Endothelial cell (in vitro differentiated cells): Measurements from ENCODE around the gene SORCS2. TPM values are rescaled to one million over a fixed set of nuclear protein-coding genes. Genes with fewer than 3 reads are reported as not detected.

Experiments
- DNase-seq: peaks from one replicate; pipeline ENCODE4 v3.0.0; 2021; ENCODE audit warnings: low spot score
- H3K27ac Mint-ChIP-seq: one replicate; pipeline ENCODE4 v1.8.0; 2021; ENCODE audit warnings: mixed read lengths, inconsistent platforms; ENCODE audit not compliant: unreplicated experiment
- H3K27me3 Mint-ChIP-seq: one replicate; pipeline ENCODE4 v1.8.0; 2021; ENCODE audit warnings: mild to moderate bottlenecking, moderate library complexity, mixed read lengths, inconsistent platforms; ENCODE audit not compliant: unreplicated experiment
- H3K36me3 Mint-ChIP-seq: one replicate; pipeline ENCODE4 v1.8.0; 2021; ENCODE audit warnings: mild to moderate bottlenecking, low read depth, mixed read lengths, inconsistent platforms; ENCODE audit not compliant: unreplicated experiment
- H3K4me1 Mint-ChIP-seq: one replicate; pipeline ENCODE4 v1.8.0; 2021; ENCODE audit warnings: mild to moderate bottlenecking, mixed read lengths, inconsistent platforms; ENCODE audit not compliant: unreplicated experiment
- H3K4me3 Mint-ChIP-seq: one replicate; pipeline ENCODE4 v1.8.0; 2021; ENCODE audit warnings: mild to moderate bottlenecking, mixed read lengths, inconsistent platforms; ENCODE audit not compliant: unreplicated experiment
- H3K9me3 Mint-ChIP-seq: one replicate; pipeline ENCODE4 v1.8.0; 2021; ENCODE audit warnings: mixed read lengths, inconsistent platforms; ENCODE audit not compliant: unreplicated experiment
- total RNA-seq: library from RNA; stranded (reverse); fragmentation: NEBNext Ultra II Directional; extraction: Animal tissue kit (Norgen Biotek cat#: 25700); gene quantifications from one replicate; pipeline ENCODE4 v1.2.1, GENCODE V29; 2021; ENCODE audit not compliant: unreplicated experiment
- TF ChIP-seq, protein P1 (sequence below): fragments of 200-600 bp; sonication (generic); IDR thresholded peaks from one replicate; pipeline ENCODE4 v1.5.0; 2021; ENCODE audit warnings: antibody characterized with exemption; ENCODE audit not compliant: unreplicated experiment

Gene SORCS2
- total RNA-seq, 1 donor from 2014 or later, result 1.3 TPM

DNA sequence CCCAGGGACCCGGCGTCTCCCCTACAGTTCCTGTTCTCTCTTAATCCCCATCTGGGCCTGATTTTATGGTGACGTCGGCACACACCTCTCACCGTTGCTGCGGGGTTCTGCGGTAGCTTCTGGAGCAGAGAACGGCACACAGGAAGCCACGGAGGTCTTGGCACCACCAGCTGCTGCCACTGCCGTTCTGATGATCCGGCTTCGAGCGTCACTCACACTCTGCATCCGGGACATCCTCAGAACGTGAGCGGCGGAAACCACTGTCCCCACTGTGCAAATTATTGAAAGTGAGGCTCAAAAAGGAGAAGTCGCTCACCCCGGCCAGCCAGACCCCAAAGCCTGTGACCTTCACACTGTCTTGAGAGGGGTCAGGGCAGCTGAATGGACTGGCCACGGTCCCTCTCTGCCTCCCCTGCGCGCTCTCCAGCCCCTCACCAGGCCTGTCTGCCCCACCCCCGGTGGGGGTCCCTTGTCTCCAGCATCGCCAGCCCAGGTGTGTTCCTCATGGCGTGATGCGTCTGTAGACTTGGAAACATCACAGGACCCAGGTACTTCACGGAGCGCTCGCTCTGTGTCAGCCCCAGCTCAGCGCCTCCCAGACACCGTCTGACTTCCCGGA lies 546.2 kb downstream of the SORCS2 start:
- Mint-ChIP-seq H3K27me3 (peaks cover 6% of the 10 kb centered on the region), H3K27ac (no peak overlapping the region), H3K4me3 (no peak overlapping the region), H3K4me1 (no peaks in the 10 kb centered on the region), H3K36me3 (no peaks in the 10 kb centered on the region), H3K9me3 (no peaks in the 10 kb centered on the region)
- TF ChIP-seq, protein P1, sequence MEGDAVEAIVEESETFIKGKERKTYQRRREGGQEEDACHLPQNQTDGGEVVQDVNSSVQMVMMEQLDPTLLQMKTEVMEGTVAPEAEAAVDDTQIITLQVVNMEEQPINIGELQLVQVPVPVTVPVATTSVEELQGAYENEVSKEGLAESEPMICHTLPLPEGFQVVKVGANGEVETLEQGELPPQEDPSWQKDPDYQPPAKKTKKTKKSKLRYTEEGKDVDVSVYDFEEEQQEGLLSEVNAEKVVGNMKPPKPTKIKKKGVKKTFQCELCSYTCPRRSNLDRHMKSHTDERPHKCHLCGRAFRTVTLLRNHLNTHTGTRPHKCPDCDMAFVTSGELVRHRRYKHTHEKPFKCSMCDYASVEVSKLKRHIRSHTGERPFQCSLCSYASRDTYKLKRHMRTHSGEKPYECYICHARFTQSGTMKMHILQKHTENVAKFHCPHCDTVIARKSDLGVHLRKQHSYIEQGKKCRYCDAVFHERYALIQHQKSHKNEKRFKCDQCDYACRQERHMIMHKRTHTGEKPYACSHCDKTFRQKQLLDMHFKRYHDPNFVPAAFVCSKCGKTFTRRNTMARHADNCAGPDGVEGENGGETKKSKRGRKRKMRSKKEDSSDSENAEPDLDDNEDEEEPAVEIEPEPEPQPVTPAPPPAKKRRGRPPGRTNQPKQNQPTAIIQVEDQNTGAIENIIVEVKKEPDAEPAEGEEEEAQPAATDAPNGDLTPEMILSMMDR, result no peak
- DNase-seq, result no peak

DNA sequence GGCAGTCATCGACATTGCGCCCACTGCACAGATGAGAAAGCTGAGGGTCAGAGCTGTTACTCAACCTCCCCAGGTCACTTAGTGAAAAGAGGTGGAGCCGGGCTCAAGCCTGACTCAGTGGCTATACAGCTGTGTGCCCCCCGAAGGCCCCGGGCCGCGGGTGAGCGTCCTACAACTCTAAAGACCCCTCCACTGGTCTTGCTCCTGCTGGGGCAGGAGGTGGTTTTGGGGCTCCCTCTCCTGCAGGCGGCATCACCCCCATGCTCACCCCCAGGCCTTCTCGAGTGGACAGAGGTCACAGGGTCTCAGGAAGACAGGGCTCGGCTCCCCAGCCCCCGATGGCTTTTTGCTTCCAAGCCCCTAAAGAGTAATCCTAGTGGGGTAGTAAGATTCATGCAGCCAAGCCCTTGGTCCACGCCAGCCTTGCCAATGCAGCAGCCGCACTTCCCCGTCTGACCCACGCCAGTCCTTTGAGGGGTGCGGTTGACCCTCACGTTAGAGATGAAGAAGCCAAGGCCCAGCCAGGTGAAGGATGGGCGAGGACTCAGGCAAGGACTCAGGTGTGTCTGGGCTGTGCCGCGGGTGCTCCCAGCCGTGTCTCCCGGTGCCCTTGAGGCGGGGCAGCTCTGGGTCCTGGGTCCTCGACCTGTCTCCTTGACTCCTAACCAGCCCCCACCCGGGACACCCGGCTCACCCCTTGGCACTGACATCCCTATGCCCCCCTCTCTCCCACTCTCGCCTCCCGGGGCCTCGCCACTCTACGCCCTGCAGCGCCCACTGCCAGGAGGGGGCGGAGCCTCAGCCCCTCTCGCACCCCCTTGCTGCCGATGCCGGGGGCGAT lies 547.0 kb downstream of the SORCS2 start:
- no peaks in the 10 kb centered on the region for H3K9me3 Mint-ChIP-seq
- H3K36me3 Mint-ChIP-seq, result no peaks in the 10 kb centered on the region
- TF ChIP-seq, protein P1, result no peak
- H3K27me3 Mint-ChIP-seq, result peaks cover 4% of the 10 kb centered on the region
- no peak overlapping the region for H3K4me3 Mint-ChIP-seq
- no peak for DNase-seq
- no peak overlapping the region for H3K27ac Mint-ChIP-seq
- no peaks in the 10 kb centered on the region for H3K4me1 Mint-ChIP-seq

DNA sequence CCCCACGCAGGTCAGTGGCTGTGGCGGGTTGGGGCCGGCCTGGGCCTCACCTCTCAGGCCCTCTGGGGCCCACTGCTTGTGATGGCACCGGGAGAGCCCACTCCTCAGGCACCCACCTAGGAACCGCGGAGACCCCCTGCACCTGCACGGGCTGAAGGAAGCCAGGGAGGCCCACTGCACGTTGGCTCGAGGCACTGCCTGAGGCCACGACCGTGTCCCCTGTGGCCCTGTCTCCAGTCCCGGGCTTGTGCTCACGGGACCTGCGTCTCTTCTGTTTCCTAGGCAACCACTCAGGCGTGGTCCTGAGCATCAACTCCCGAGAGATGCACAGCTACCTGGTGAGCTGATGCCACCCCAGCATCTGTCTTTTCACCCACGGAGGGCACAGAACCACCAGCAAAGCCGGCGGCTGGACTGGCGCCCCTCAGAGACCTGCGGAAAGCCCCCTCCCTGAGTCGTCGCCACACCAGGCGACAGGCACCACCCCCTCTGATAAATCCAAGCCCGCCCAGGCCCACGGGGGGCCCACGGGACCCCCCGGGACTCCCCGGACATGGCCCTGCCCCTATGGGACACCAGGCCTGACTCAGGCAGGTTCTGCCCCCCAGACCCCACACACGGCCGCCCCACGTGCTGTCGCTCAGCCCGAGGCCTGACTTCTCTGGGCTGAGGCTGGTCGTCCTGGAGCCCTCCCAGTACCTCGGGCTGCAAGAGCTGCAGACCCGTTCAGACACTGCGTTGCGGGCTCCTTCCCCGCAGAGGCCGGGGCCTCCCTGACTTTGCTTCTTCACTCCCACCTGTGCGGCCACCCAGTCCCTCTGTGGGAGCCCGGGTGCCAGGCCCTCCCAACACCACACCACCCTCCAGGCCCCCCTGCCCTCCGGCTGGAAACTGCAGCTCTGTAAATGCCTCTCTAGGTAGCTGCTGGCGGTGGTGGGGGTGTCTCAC lies 547.9 kb downstream of the SORCS2 start:
- H3K27me3 Mint-ChIP-seq, result peaks cover 4% of the 10 kb centered on the region
- TF ChIP-seq, protein P1, result no peak
- H3K9me3 Mint-ChIP-seq, result no peaks in the 10 kb centered on the region
- no peaks in the 10 kb centered on the region for H3K4me1 Mint-ChIP-seq
- no peak overlapping the region for H3K27ac Mint-ChIP-seq
- no peak overlapping the region for H3K4me3 Mint-ChIP-seq
- DNase-seq, result no peak
- H3K36me3 Mint-ChIP-seq, result no peaks in the 10 kb centered on the region

DNA sequence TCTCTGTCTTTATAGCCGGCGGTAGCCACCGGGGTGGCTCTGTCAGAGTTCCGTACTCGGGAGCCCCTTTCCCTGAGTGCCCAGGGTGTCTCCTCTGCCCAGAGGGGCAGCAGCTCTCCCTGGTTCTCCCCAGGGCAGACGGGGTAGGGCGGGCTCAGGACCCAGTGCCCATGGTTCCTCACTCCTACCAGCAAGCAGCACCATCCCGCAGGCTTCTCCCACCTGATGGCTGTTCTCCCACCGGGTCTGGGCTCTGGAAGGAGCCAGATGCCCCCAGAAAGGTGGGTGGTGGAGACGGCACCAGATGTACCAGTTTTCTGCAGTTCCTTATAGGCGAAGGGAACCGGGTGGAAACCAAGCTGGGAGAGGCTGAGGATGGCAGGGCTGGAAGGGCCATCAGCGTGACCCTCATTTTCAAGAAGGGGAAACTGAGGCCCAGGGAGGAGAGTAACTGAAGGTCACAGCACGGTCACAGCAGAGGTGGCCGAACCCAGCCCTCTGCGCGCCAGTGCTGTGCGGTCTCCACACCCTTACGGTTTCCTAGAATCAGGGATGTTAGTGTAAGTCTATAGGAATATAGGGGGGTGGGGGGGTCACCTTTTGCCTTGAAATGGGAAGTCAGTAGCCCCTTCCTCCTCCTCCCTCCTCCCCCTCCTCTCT lies 548.7 kb downstream of the SORCS2 start:
- peaks cover 5% of the 10 kb centered on the region for H3K27me3 Mint-ChIP-seq
- H3K4me1 Mint-ChIP-seq, result no peaks in the 10 kb centered on the region
- DNase-seq, result no peak
- H3K9me3 Mint-ChIP-seq, result no peaks in the 10 kb centered on the region
- no peak overlapping the region for H3K4me3 Mint-ChIP-seq
- TF ChIP-seq, protein P1, result no peak
- H3K36me3 Mint-ChIP-seq, result no peaks in the 10 kb centered on the region
- H3K27ac Mint-ChIP-seq, result no peak overlapping the region
